ENCODE measurements around the gene LRMDA. TPM values are rescaled to one million over a fixed set of nuclear protein-coding genes. Genes with fewer than 3 reads are reported as not detected.

Gene LRMDA
- total and polyA plus RNA-seq, 2 donors (not counting 3 experiments of a cell fraction or from before 2014, with no cell fraction given): 9.7 to 18.0 TPM

DNA sequence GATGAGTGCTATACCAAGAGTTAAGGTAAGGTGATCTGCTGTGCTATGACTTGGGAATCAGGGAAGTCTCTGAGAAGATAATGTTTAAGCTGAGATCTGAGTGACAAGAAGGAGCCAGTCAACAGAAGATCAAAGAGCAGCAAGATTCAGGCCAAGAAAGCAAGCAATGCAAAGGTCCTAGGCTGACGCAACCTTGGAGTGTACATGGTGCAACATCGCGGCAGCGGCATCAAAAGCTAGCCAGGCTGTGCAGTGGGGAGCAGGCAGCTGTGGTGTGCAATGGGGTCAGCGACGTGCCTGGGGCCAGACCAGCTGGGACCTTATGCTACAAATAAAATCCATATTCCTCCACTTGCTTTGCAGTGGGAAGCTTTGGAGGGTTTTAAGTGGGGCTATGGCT is 324.1 kb downstream of the LRMDA start:
- Histone ChIP-seq H3K9me1 (replicated peaks; ENCODE audit: control insufficient read depth, extremely low read depth, insufficient read depth, low read length) (no peaks in the 10 kb centered on the region), H3K36me3 (ENCODE audit: control insufficient read depth in 2 of 2, extremely low read depth in 1 of 2, insufficient read depth in 2 of 2, low read length in 2 of 2) (no peaks in the 10 kb centered on the region), H3K4me3 (replicated peaks in 1 of 3; ENCODE audit: insufficient read depth in 1 of 3, low read depth in 1 of 3, low read length in 3 of 3) (no peak overlapping the region), H3K27ac (ENCODE audit: insufficient read depth, low read depth, low read length) (no peak overlapping the region), H3K9ac (replicated peaks; ENCODE audit: extremely low read depth, insufficient read depth, low read length) (no peak overlapping the region), H3K27me3 (ENCODE audit: control insufficient read depth in 2 of 2, insufficient read depth in 2 of 2, low read length in 2 of 2) (no peaks in the 10 kb centered on the region), H3K79me2 (ENCODE audit: control insufficient read depth, insufficient read depth, low read length) (no peaks in the 10 kb centered on the region), H4K20me1 (replicated peaks; ENCODE audit: control insufficient read depth, extremely low read depth, insufficient read depth, low read length) (no peaks in the 10 kb centered on the region), H3K4me2 (ENCODE audit: insufficient read depth, low read length) (no peak overlapping the region), H3K4me1 (ENCODE audit: control insufficient read depth, extremely low read depth, insufficient read depth, low read length) (no peaks in the 10 kb centered on the region), H3K9me3 (replicated peaks; ENCODE audit: control insufficient read depth, insufficient read depth, low read length) (no peaks in the 10 kb centered on the region), H2AFZ (ENCODE audit: low read depth, low read length) (no peak overlapping the region)
- ChIA-PET POLR2A (no interaction called here), CTCF (interaction anchor here (0.6 kb wide), 1 partner anchor 912 kb away, joined by 5 read pairs; no protein-coding TSS in a partner anchor)
- dilution Hi-C loops (cut with MboI; ENCODE audit: extremely low pct_ligation_motif_present, low sequenced_read_pairs) (no loop called here), intact Hi-C loops (cut with micrococcal nuclease) (no loop called here)
- TF ChIP-seq POLR2AphosphoS5 (IDR thresholded peaks at IDR 0.05; ENCODE audit: insufficient read depth, low read depth, low read length) (no peak), EZH2 (IDR thresholded peaks at IDR 0.05; ENCODE audit: borderline replicate concordance, low read depth, low read length, severe bottlenecking) (no peak), JUN (IDR thresholded peaks at IDR 0.05; ENCODE audit: borderline replicate concordance, insufficient read depth, insufficient read length, low read depth) (no peak), GATA2 (IDR thresholded peaks at IDR 0.05; ENCODE audit: insufficient read depth, insufficient read length, low read depth, low read length) (no peak), POLR2A (IDR thresholded peaks at IDR 0.05; ENCODE audit: low read depth, low read length) (no peak), MYC (IDR thresholded peaks at IDR 0.05; ENCODE audit: low read depth, low read length) (no peak), FOS (IDR thresholded peaks at IDR 0.05; ENCODE audit: borderline replicate concordance, insufficient read depth, low read length) (no peak)
- TF ChIP-seq, protein P1, sequence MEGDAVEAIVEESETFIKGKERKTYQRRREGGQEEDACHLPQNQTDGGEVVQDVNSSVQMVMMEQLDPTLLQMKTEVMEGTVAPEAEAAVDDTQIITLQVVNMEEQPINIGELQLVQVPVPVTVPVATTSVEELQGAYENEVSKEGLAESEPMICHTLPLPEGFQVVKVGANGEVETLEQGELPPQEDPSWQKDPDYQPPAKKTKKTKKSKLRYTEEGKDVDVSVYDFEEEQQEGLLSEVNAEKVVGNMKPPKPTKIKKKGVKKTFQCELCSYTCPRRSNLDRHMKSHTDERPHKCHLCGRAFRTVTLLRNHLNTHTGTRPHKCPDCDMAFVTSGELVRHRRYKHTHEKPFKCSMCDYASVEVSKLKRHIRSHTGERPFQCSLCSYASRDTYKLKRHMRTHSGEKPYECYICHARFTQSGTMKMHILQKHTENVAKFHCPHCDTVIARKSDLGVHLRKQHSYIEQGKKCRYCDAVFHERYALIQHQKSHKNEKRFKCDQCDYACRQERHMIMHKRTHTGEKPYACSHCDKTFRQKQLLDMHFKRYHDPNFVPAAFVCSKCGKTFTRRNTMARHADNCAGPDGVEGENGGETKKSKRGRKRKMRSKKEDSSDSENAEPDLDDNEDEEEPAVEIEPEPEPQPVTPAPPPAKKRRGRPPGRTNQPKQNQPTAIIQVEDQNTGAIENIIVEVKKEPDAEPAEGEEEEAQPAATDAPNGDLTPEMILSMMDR (IDR thresholded peaks at IDR 0.05; ENCODE audit: extremely low read depth in 1 of 2, insufficient read depth in 1 of 2, low read depth in 1 of 2, low read length in 2 of 2): no peak
- TF ChIP-seq, protein P2, sequence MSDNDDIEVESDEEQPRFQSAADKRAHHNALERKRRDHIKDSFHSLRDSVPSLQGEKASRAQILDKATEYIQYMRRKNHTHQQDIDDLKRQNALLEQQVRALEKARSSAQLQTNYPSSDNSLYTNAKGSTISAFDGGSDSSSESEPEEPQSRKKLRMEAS (IDR thresholded peaks at IDR 0.05; ENCODE audit: insufficient read depth, insufficient read length): no peak
- DNase-seq (ENCODE audit: low read depth, low spot score) (no peak), FAIRE-seq (no peak)
- no TSS peak for BruUV-seq (replicated peaks)
